ENCODE data around the gene TSPAN32. TPM values are rescaled to one million over a fixed set of nuclear protein-coding genes. Genes with fewer than 3 reads are reported as not detected.
"Not testable (repeated sequence)": the region's sequence is repeated elsewhere in the genome, so short reads cannot be mapped to it uniquely, and the experiment has no call there.

Gene TSPAN32
- total RNA-seq, 2 donors from 2014 or later = not detected

GRCh38 chr11:2363577-2364370, 62.0 kb downstream of the TSPAN32 start:
- H3K4me3 Mint-ChIP-seq = no peak overlapping the region
- Histone ChIP-seq H3K27me3 (ENCODE audit: control insufficient read depth, insufficient read depth, low read length, poor library complexity, severe bottlenecking) (no peaks in the 10 kb centered on the region), H3K36me3 (ENCODE audit: control insufficient read depth, insufficient read depth, low read length) (no peaks in the 10 kb centered on the region), H3K4me3 (ENCODE audit: low read length) (no peak overlapping the region), H3K9ac (ENCODE audit: extremely low read depth, low read length, poor library complexity, severe bottlenecking) (no peak overlapping the region), H3K27ac (ENCODE audit: low read depth, low read length) (no peak overlapping the region), H3K9me3 (ENCODE audit: control insufficient read depth, low read length) (no peaks in the 10 kb centered on the region), H3K4me1 (ENCODE audit: control insufficient read depth, insufficient read depth, low read length) (no peaks in the 10 kb centered on the region)
- no peaks in the 10 kb centered on the region for H3K4me1 Mint-ChIP-seq
- no peaks in the 10 kb centered on the region for H3K9me3 Mint-ChIP-seq
- H3K36me3 Mint-ChIP-seq (ENCODE audit: low read depth) = no peaks in the 10 kb centered on the region
- H3K27me3 Mint-ChIP-seq (ENCODE audit: insufficient read depth) = no peaks in the 10 kb centered on the region
- WGBS, 2 experiments (ENCODE audit: insufficient coverage in 1 of 2, insufficient read length in 1 of 2) = 92 to 93% methylated on average over 6 to 15 of the region's 15 CpGs
- no peak for DNase-seq
- H3K27ac Mint-ChIP-seq = no peak overlapping the region
- no peak for TF ChIP-seq CTCF (conservative IDR thresholded peaks at IDR 0.05)

DNA sequence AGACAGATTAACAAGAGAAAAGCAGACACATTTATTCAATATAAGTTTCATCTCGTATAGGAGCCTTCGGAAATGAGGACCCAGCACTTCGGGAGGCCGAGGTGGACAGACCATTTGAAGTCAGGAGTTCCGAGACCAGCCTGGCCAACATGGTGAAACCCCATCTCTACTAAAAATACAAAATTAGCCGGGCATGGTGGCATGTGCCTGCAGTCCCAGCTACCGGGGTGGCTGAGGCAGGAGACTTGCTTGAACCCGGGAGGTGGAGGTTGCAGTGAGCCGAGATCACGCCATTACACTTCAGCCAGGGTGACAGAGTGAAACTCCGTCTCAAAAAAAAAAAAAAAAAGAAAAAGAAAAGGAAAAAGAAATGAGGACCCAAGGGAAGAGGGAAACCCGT, 62.6 kb downstream of the TSPAN32 start:
- not testable (repeated sequence) for H3K27me3 Mint-ChIP-seq (ENCODE audit: insufficient read depth); H3K9me3 ChIP-seq (ENCODE audit: control insufficient read depth, low read length); H3K27ac ChIP-seq (ENCODE audit: low read depth, low read length); H3K36me3 Mint-ChIP-seq (ENCODE audit: low read depth); H3K4me3 ChIP-seq (ENCODE audit: low read length); H3K27me3 ChIP-seq (ENCODE audit: control insufficient read depth, insufficient read depth, low read length, poor library complexity, severe bottlenecking); DNase-seq; H3K4me1 ChIP-seq (ENCODE audit: control insufficient read depth, insufficient read depth, low read length); H3K36me3 ChIP-seq (ENCODE audit: control insufficient read depth, insufficient read depth, low read length); H3K9me3 Mint-ChIP-seq; H3K4me3 Mint-ChIP-seq; H3K27ac Mint-ChIP-seq; H3K9ac ChIP-seq (ENCODE audit: extremely low read depth, low read length, poor library complexity, severe bottlenecking); H3K4me1 Mint-ChIP-seq
- 88 to 94% methylated on average over 11 to 12 of the region's 12 CpGs for WGBS, 2 experiments (ENCODE audit: insufficient coverage in 1 of 2, insufficient read length in 1 of 2)

DNA sequence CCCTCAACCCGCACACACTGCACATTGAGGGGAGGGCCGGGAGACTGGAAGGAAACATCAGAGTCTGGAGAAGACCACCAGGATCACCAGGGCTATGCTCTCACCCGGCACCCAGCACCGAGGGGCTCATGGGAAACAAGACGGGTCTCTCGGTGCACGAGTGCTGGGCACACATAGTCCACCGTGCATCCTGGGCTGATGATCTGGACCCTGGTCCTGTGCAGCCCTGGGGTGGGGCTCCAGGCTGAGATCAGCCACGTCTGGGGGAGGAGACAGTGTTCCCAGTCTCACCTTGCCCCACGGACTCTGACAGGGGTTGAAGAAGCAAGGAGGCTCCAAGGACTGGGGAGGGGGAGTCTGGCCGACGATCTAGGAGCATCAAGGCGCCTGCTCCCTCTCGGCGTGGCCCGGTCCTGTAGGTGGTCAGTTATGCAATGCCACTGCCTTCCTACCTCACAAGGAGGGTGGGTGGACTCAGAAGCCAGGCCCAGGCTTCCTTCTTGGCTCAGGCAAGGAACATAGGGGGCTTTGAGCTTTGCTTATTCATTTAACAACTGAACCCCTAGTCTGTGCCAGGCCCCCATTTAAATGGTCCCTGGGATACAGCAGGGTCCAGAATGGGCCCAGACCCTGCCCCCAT, 63.9 kb downstream of the TSPAN32 start:
- H3K36me3 ChIP-seq (ENCODE audit: control insufficient read depth, insufficient read depth, low read length) = no peaks in the 10 kb centered on the region
- no peak overlapping the region for H3K27ac Mint-ChIP-seq
- no peak for TF ChIP-seq CTCF (conservative IDR thresholded peaks at IDR 0.05)
- no peaks in the 10 kb centered on the region for H3K36me3 Mint-ChIP-seq (ENCODE audit: low read depth)
- DNase-seq = no peak
- H3K27me3 ChIP-seq (ENCODE audit: control insufficient read depth, insufficient read depth, low read length, poor library complexity, severe bottlenecking) = no peaks in the 10 kb centered on the region
- no peaks in the 10 kb centered on the region for H3K9me3 Mint-ChIP-seq
- H3K27ac ChIP-seq (ENCODE audit: low read depth, low read length) = no peak overlapping the region
- H3K4me3 ChIP-seq (ENCODE audit: low read length) = no peak overlapping the region
- 89 to 90% methylated on average over 13 to 16 of the region's 16 CpGs for WGBS, 2 experiments (ENCODE audit: insufficient coverage in 1 of 2, insufficient read length in 1 of 2)
- H3K4me1 Mint-ChIP-seq = no peaks in the 10 kb centered on the region
- H3K9ac ChIP-seq (ENCODE audit: extremely low read depth, low read length, poor library complexity, severe bottlenecking) = no peak overlapping the region
- no peaks in the 10 kb centered on the region for H3K4me1 ChIP-seq (ENCODE audit: control insufficient read depth, insufficient read depth, low read length)
- peaks cover 1% of the 10 kb centered on the region for H3K27me3 Mint-ChIP-seq (ENCODE audit: insufficient read depth)
- no peaks in the 10 kb centered on the region for H3K9me3 ChIP-seq (ENCODE audit: control insufficient read depth, low read length)
- no peak overlapping the region for H3K4me3 Mint-ChIP-seq
